ENCODE results near the gene BCR. TPM values are rescaled to one million over a fixed set of nuclear protein-coding genes. Genes with fewer than 3 reads are reported as not detected.
A peak's percentile ranks its signal among the peaks of the same experiment; 100 is the strongest.

Gene BCR
- total RNA-seq, 6 donors from 2014 or later, result 47.1 to 105 (median 68.6) TPM

DNA sequence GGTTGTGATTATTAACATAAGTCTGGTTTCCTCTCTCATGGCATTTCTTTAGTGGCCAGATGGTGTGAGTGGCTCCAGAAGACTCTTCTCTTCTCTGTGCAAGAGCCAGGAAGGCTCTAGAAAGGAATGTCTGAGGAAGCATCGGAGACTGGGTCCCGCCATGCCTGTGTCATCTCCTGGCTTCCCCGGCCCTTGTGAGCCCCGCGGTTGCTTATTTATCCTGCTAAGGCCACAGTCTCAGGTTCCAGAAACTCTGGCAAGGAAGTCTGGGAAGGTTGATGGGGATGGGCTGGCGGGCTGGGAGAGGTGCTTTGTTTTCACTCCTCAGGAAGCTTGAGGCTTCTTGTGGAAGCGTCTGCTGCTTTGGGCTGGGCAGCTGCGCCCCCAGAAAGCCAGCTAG, 18.9 kb downstream of the BCR start:
- Histone ChIP-seq H3K4me1 (peaks cover 4 to 33% (median 21%) of the 10 kb centered on the region in 4 donors), H3K4me3 (no peak overlapping the region), H3K9me3 (no peaks in the 10 kb centered on the region), H3K27ac (peak overlapping the region in 2 of 4 donors; percentile 42 to 61), H3K27me3 (no peaks in the 10 kb centered on the region), H3K36me3 (peaks cover 0 to 9% (median 0%) of the 10 kb centered on the region in 4 donors)
- TF ChIP-seq, protein P1, sequence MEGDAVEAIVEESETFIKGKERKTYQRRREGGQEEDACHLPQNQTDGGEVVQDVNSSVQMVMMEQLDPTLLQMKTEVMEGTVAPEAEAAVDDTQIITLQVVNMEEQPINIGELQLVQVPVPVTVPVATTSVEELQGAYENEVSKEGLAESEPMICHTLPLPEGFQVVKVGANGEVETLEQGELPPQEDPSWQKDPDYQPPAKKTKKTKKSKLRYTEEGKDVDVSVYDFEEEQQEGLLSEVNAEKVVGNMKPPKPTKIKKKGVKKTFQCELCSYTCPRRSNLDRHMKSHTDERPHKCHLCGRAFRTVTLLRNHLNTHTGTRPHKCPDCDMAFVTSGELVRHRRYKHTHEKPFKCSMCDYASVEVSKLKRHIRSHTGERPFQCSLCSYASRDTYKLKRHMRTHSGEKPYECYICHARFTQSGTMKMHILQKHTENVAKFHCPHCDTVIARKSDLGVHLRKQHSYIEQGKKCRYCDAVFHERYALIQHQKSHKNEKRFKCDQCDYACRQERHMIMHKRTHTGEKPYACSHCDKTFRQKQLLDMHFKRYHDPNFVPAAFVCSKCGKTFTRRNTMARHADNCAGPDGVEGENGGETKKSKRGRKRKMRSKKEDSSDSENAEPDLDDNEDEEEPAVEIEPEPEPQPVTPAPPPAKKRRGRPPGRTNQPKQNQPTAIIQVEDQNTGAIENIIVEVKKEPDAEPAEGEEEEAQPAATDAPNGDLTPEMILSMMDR (IDR thresholded peaks at IDR 0.05), result no peak
- TF ChIP-seq EP300 (IDR thresholded peaks at IDR 0.05) (no peak), POLR2A (IDR thresholded peaks at IDR 0.05) (no peak), POLR2AphosphoS5 (IDR thresholded peaks at IDR 0.05) (no peak)
- DNase-seq (no peak), ATAC-seq (ENCODE audit: low FRiP score in 2 of 2) (no peak)
- WGBS, 2 donors, result 46 to 50% methylated on average over 5 to 8 of the region's 8 CpGs

DNA sequence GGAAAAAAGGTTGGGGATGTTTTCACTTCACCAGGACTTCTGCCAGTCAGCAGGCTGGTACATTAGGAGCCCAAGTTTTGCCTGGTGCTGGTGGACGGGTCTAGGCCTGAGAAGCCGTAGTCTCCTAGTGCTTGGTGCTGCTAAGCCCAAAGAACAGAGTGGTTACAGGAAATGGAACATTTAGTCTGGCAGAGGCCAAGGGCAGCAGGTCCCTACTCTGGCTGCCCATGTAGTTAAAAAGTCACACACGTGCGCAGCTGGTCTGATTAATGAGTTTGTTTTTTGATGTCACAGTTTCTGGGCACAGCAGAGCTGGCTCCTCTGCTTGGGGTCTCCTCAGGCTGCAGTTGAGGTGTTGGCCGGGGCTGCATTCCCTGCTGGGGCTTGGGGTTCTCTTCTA, 20.6 kb downstream of the BCR start:
- no peaks in the 10 kb centered on the region for H3K27me3 ChIP-seq
- no peak for ATAC-seq (ENCODE audit: low FRiP score in 2 of 2)
- no peak for DNase-seq

DNA sequence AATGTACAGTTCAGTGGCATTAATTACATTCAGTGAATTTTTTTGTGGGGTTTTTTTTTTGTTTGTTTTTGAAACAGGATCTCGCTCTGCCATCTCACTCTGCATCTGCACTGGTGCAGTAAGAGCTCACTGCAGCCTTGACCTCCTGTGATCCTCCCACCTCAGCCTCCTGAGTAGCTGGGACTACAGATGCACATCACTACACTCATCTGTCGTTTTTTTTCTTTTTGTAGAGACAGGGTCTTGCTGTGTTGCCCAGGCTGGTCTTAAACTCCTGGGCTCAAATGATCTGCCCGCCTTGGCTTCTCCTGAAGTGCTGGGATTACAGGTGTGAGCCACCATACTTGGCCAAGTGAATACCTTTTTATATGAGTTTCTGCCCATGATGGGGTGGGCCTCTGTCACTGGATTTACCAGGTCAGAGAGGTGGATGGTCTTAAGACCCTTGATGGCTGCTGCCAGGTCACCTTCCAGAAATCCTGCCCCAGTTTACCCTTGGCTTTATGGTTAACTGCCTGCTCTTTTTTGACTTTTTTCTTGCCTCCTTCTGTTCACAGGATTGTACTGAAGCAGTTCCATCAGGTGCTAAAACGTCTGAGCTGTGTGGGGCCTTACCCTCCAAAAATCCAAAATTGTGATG, 22.6 kb downstream of the BCR start:
- DNase-seq (no peak), ATAC-seq (ENCODE audit: low FRiP score in 2 of 2) (no peak)
- H3K4me3 ChIP-seq, result no peak overlapping the region
- H3K4me1 ChIP-seq, result peaks cover 7 to 38% (median 19%) of the 10 kb centered on the region in 4 donors
- no peaks in the 10 kb centered on the region for H3K9me3 ChIP-seq
- no peaks in the 10 kb centered on the region for H3K27me3 ChIP-seq
- 81 to 93% methylated on average over 4 of the region's 4 CpGs for WGBS, 2 donors
- H3K27ac ChIP-seq, result no peak overlapping the region
- peaks cover 0 to 18% (median 0%) of the 10 kb centered on the region in 4 donors for H3K36me3 ChIP-seq
- TF ChIP-seq POLR2A (IDR thresholded peaks at IDR 0.05), result no peak
- no peak for TF ChIP-seq POLR2AphosphoS5 (IDR thresholded peaks at IDR 0.05)
- TF ChIP-seq, protein P1 (IDR thresholded peaks at IDR 0.05), result no peak
- no peak for TF ChIP-seq EP300 (IDR thresholded peaks at IDR 0.05)

More for the DNA sequence above, 20.6 kb downstream of the BCR start:
- no peak for TF ChIP-seq POLR2A (IDR thresholded peaks at IDR 0.05)
- TF ChIP-seq EP300 (IDR thresholded peaks at IDR 0.05), result no peak
- TF ChIP-seq, protein P1 (IDR thresholded peaks at IDR 0.05), result no peak
- TF ChIP-seq POLR2AphosphoS5 (IDR thresholded peaks at IDR 0.05), result no peak
- Histone ChIP-seq H3K9me3 (no peaks in the 10 kb centered on the region), H3K4me3 (no peak overlapping the region), H3K27ac (no peak overlapping the region), H3K4me1 (peaks cover 12 to 44% (median 27%) of the 10 kb centered on the region in 4 donors), H3K36me3 (peaks cover 0 to 17% (median 0%) of the 10 kb centered on the region in 4 donors)
- WGBS, 2 donors, result 81 to 89% methylated on average over 5 of the region's 5 CpGs

DNA sequence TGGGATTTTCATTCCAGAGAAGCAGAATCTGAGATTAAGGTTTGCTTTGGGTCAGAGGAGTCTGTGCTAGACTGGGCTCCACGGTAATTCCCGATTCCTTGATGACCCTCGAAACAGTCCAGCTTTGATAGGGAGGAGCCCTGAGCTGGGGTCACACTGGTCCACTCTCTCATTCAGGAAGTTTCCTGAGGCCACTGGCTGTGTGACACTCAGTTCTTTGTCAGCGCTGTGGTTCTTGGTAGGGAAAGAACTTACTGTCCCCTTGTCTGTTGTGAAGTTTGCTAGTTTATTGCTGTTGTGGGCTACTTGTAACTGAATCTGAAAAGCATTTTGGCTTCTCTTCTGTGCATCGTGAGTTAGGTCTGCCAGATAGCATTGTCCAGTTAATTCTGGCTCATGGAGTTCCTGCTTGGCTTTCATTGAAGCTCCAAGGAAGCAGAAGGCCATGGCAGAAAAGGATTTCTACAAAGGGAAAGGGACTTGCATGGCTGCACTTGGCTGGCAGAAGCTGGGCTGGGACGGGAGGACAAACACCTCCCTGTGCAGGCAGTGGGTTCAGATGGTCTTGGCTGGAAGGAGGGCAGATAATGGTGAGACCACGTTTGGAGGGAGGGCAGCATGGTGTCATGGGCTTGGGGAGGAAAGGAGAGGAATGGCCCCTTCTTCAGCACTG, 23.3 kb downstream of the BCR start:
- Histone ChIP-seq H3K4me3 (no peak overlapping the region), H3K27me3 (no peaks in the 10 kb centered on the region), H3K9me3 (no peaks in the 10 kb centered on the region), H3K27ac (no peak overlapping the region), H3K4me1 (peaks cover 7 to 34% (median 16%) of the 10 kb centered on the region in 4 donors), H3K36me3 (peaks cover 0 to 18% (median 0%) of the 10 kb centered on the region in 4 donors)
- TF ChIP-seq EP300 (IDR thresholded peaks at IDR 0.05) (no peak), POLR2A (IDR thresholded peaks at IDR 0.05) (no peak), POLR2AphosphoS5 (IDR thresholded peaks at IDR 0.05) (no peak)
- TF ChIP-seq, protein P1 (IDR thresholded peaks at IDR 0.05), result no peak
- ATAC-seq (ENCODE audit: low FRiP score in 2 of 2) (no peak), DNase-seq (no peak)
- WGBS, 2 donors, result 75 to 85% methylated on average over 7 of the region's 7 CpGs

All from upper lobe of left lung (tissue), 6 donors.